GM19328 (cell line): ENCODE data around the gene OR2L2.
"Not testable (repeated sequence)": the region's sequence is repeated elsewhere in the genome, so short reads cannot be mapped to it uniquely, and the experiment has no call there.

Source experiments
- ATAC-seq: cut with Tn5 transposase; IDR thresholded peaks from one replicate; pipeline ENCODE4 v1.9.1; 2021; ENCODE audit warnings: mild to moderate bottlenecking, moderate library complexity; ENCODE audit not compliant: unreplicated experiment

OR2L2 gene, protein sequence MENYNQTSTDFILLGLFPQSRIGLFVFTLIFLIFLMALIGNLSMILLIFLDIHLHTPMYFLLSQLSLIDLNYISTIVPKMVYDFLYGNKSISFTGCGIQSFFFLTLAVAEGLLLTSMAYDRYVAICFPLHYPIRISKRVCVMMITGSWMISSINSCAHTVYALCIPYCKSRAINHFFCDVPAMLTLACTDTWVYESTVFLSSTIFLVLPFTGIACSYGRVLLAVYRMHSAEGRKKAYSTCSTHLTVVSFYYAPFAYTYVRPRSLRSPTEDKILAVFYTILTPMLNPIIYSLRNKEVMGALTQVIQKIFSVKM

DNA sequence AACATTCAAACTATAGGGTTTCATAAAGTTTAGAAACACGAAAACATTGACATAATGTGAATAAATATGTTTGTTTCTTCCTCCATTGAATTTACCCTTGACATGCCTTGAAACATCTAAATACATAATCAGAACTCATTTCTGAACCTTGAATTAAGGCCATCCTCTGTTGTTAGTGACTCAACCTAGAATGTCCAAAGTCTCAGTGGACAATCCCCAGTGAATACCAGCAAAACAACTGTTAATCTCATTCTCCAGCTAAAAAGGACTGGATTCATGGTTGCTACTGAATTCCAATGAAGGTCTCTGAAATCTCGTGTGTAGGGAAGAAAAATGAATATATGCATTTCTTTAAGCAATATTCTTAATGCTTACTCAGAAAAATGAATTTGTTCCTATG lies at the start of gene OR2L2:
Gene OR2L2 (plus strand): TSS at position 301 of the 400 bp plus-strand sequence. CDS start 8,198 bp downstream, outside the sequence.
- ATAC-seq = no peak

DNA sequence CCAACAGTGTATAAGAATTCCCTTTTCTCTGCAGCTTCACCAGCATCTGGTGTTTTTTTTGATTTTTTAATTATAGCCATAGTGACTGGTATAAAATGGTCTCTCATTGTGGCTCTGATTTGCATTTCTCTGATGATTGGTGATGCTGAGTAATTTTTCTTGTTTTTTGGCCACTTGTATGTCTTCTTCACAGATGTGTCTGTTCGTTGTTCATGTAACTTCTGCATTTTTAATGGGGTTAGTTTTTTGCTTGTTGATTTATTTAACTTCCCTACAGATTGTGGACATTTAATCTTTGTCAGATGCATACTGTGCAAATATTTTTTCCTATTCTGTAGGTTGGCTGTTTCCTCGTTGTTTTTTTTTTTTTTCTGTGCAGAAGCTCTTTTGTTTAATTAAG lies 36.9 kb upstream of the OR2L2 start:
- ATAC-seq = no peak

- ATAC-seq = no peak
Observed at GRCh38 chr1:247998811-247999210, 31.1 kb upstream of the OR2L2 start.

DNA sequence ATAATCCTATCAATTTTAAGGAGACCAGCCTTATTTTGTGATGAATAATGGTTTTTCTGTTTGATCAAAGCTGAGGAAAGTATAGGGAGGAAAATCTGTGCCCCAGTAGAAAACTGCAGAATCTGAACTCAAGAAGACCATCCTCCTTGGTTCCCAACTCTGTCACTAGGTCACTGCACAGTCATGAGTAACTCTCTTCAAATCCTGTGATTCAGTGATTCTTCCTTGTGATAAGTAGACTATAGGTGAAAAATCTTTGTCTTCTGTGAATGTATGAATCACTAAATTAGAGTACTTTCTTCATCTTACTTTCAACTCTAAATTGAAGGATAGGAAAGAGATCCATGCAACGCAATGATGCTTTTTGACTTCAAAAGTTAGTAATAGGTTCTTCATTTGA lies 29.7 kb upstream of the OR2L2 start:
- ATAC-seq = no peak

- no peak for ATAC-seq
Observed at GRCh38 chr1:248007778-248008177, 22.1 kb upstream of the OR2L2 start.

DNA sequence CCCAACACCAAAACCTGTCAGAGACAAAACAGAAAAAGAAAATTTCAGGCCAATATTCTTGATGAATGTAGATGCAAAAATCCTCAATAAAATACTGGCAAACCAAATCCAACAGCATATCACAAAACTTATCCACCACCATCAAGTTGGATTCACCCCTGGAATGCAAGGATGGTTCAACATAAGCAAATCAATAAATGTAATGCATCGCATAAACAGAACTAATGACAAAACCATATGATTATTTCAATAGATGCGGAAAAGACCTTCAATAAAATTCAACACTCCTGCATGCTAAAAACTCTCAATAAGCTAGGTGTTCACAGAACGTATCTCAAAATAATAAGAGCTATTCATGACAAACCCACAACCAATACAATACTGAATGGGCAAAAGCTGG lies 20.2 kb upstream of the OR2L2 start:
- no peak for ATAC-seq

- ATAC-seq = no peak
Observed at GRCh38 chr1:248013229-248013710, 16.6 kb upstream of the OR2L2 start, which contains the start of gene OR2L5. OR2L5 (plus strand) TSS chr1:248013660; CDS start chr1:248021948, 8,288 bp downstream.

GRCh38 chr1:248015803-248016202 lies 14.1 kb upstream of the OR2L2 start:
- no peak for ATAC-seq

DNA sequence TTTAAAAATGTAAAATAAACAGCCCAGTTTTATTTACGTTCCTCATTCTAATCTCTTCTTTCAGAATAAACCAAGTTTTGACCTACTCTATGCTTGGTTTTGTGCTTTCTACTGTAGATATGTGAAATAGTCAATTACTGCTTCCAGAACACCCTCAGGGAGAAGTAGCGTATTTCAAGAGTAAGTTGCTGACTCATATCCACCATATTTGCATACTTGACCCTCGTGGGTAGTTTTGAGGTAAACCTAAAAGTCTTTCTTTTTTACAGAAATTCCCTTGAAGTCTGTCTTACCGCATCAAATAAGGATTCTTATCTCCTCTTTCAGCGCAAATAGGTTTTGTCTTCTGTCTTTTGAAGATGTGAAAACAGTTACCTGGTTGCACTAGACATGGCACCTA lies 15.3 kb downstream of the OR2L2 start:
- no peak for ATAC-seq

DNA sequence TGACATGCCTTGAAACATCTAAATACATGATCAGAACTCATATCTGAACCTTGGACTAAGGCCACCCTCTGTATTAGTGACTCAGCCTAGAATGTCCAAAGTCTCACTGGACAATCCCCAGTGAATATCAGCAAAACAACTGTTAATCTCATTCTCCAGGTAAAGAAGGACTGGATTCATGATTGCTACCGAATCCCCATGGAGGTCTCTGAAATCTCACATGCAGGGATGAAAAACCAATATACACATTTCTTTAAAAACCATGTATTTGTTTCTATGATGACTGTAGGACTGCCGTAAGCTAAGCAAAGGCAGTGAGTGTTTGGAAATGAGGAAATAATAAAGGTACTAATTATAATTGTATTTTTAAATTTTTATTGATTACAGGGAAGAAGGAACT lies 16.7 kb downstream of the OR2L2 start, which contains the start of gene OR2L3:
Gene OR2L3 (plus strand): TSS at position 301 of the 400 bp plus-strand sequence. CDS start 13,846 bp downstream, outside the sequence.
- ATAC-seq = no peak

GRCh38 chr1:248047008-248047407 lies 17.1 kb downstream of the OR2L2 start:
- no peak for ATAC-seq

DNA sequence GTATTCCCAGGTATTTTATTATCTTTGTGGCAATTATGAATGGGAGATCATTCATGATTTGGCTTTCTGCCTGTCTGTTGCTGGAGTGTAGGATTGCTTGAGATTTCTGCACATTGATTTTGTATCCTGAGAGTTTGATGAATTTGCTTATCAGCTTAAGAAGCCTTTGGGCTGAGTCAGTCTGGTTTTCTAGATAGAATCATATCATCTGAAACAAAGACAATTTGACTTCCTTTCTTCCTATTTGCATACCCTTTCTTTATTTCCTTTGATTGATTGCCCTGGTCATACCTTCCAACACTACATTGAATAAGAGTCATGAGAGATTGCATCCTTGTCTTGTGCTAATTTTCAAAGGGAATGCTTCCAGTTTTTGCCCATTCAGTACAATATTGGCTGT lies 24.8 kb downstream of the OR2L2 start:
- ATAC-seq = no peak

DNA sequence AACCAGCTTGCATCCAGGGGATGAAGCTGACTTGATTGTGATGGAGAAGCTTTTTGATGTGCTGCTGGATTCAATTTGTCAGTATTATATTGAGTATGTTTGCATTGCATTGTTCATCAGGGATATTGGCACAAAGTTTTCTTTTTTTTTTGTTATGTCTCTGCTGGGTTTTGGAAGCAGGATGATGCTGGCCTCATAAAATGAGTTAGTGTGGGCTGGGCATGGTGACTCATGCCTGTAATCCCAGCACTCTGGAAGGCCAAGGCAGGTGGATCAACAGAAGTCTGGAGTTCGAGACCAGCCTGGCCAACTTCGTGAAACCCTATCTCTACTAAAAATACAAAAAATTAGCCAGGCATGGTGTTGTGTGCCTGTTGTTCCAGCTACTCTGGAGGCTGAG lies 25.4 kb downstream of the OR2L2 start:
- ATAC-seq = no peak

DNA sequence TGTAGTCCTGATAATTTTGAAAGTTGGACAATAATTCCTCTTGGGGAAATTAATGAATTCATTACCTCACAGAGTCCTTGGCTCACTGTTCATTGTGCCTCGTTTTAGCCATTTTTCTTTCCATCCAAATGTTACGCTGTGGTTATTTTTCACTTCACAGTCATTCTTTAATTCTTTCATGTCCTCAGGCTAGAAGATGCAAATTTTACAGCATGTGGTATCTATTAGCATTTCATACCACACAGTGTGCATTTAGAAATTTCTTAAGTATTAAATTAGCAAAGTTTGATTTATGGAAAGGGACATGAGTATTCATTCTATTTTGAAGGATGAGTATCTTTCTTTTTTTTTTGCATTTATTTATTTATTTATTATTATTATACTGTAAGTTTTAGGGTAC lies 35.2 kb downstream of the OR2L2 start:
- no peak for ATAC-seq

GRCh38 chr1:248065604-248066003 lies 35.7 kb downstream of the OR2L2 start:
- no peak for ATAC-seq

- not testable (repeated sequence) for ATAC-seq
Observed at GRCh38 chr1:248083864-248084263, 54.0 kb downstream of the OR2L2 start.
